A549 (cell line): Measurements from ENCODE around the gene TMEM200A. TPM values are rescaled to one million over a fixed set of nuclear protein-coding genes. Genes with fewer than 3 reads are reported as not detected.

ENCODE experiments used
- ATAC-seq, 2 experiments: fragments of 200-7000 bp in 1 of 2; fragments of >200 bp in 1 of 2; cut with Nextera tagmentation in 1 of 2; cut with Tn5 transposase in 1 of 2; 3 replicates each; pipeline versions ENCODE4 v1.8.0 to v1.9.1; 2018 to 2020; ENCODE audit warnings: mild to moderate bottlenecking in 1 of 2, moderate library complexity in 1 of 2
- CTCF ChIA-PET: fragments of 300-600 bp; sonication (Branson Sonifier 250); formaldehyde crosslinking; extraction: SDS; loops from one replicate; lab custom pipeline; 2021; ENCODE audit warnings: antibody characterized with exemption, inconsistent platforms; lab: Yijun Ruan, JAX
- POLR2A ChIA-PET: fragments of 350-600 bp; formaldehyde crosslinking; extraction: SDS; loops from one replicate; lab custom pipeline; 2021; ENCODE audit warnings: antibody characterized with exemption, inconsistent platforms; lab: Yijun Ruan, JAX
- DNase-seq, 2 experiments: peaks; one replicate each; pipeline versions ENCODE4 v3.0.0 to v3.0.0-alpha.2; 2011 to 2016; ENCODE audit warnings: low read depth in 1 of 2, low spot score in 1 of 2
- FAIRE-seq: peaks from 2 replicates; lab custom pipeline; 2011; peaks lifted over from hg19 to GRCh38; lab: Jason Lieb, UNC
- H3K27ac ChIP-seq, 2 experiments: fragments of >200 bp; sonication (Bioruptor Twin); formaldehyde crosslinking; 3 replicates each; pipeline ENCODE4 v1.5.1; 2016 to 2017
- H3K4me1 ChIP-seq: fragments of >200 bp; sonication (Bioruptor Twin); formaldehyde crosslinking; 3 replicates; pipeline ENCODE4 v1.6.1; 2016
- H3K4me2 ChIP-seq: fragments of >200 bp; sonication (Bioruptor Twin); formaldehyde crosslinking; 3 replicates; pipeline ENCODE4 v1.6.1; 2016
- H3K4me3 ChIP-seq: fragments of >200 bp; sonication (Bioruptor Twin); formaldehyde crosslinking; 3 replicates; pipeline ENCODE4 v1.5.1; 2016
- H3K9me3 ChIP-seq: fragments of >200 bp; sonication (Bioruptor Twin); formaldehyde crosslinking; 3 replicates; pipeline ENCODE4 v1.6.1; 2016
- FOSL2 ChIP-seq, 2 experiments: fragments of 450-650 bp in 1 of 2; fragments of >200 bp in 1 of 2; sonication (Bioruptor Twin) in 1 of 2; formaldehyde crosslinking; IDR thresholded peaks; 2 replicates each; pipeline versions ENCODE4 v1.5.0 to v1.6.1; 2016 to 2020; ENCODE audit warnings: mild to moderate bottlenecking in 1 of 2, moderate library complexity in 1 of 2
- HES2 ChIP-seq: fragments of >200 bp; sonication (Bioruptor Twin); formaldehyde crosslinking; IDR thresholded peaks from 2 replicates; pipeline ENCODE4 v1.6.1; 2016
- HEYL ChIP-seq: fragments of 250-450 bp; sonication (Bioruptor Pico); IDR thresholded peaks from 2 replicates; pipeline ENCODE4 v1.8.0; 2021; ENCODE audit warnings: mild to moderate bottlenecking, moderate library complexity
- HOXA7 ChIP-seq: fragments of 250-450 bp; sonication (Bioruptor Pico); IDR thresholded peaks from 2 replicates; pipeline ENCODE4 v1.5.0; 2020; ENCODE audit warnings: mild to moderate bottlenecking, moderate library complexity
- NFE2L2 ChIP-seq: fragments of 150-350 bp; conservative IDR thresholded peaks from 2 replicates; pipeline ENCODE4 v1.6.1; 2014; ENCODE audit warnings: low read length
- PBX3 ChIP-seq: IDR thresholded peaks from 2 replicates; pipeline ENCODE4 v1.6.1; 2012
- RAD21 ChIP-seq, 2 experiments: fragments of >200 bp in 1 of 2; sonication (Bioruptor Twin) in 1 of 2; formaldehyde crosslinking in 1 of 2; IDR thresholded peaks in 1 of 2; conservative IDR thresholded peaks in 1 of 2; 2 replicates in 1 of 2; 3 replicates in 1 of 2; pipeline ENCODE4 v1.6.1; 2012 to 2018; ENCODE audit warnings: inconsistent platforms in 1 of 2
- REST ChIP-seq: fragments of 200-600 bp; sonication (generic); IDR thresholded peaks from 2 replicates; pipeline ENCODE4 v1.6.1; 2016; ENCODE audit warnings: antibody characterized with exemption, mild to moderate bottlenecking, moderate library complexity
- SMC3 ChIP-seq: fragments of >200 bp; sonication (Bioruptor Twin); formaldehyde crosslinking; IDR thresholded peaks from 3 replicates; pipeline ENCODE4 v1.6.1; 2018; ENCODE audit warnings: inconsistent platforms
- USF2 ChIP-seq: fragments of 450-650 bp; IDR thresholded peaks from 2 replicates; pipeline ENCODE4 v1.6.1; 2014; ENCODE audit warnings: antibody characterized with exemption
- ZC3H11A ChIP-seq: fragments of 450-650 bp; IDR thresholded peaks from 2 replicates; pipeline ENCODE4 v1.6.1; 2014; ENCODE audit warnings: antibody characterized with exemption, mild to moderate bottlenecking
- ZFP36 ChIP-seq: fragments of 450-650 bp; IDR thresholded peaks from 2 replicates; pipeline ENCODE4 v1.6.1; 2014; ENCODE audit warnings: borderline replicate concordance; ENCODE audit not compliant: partially characterized antibody
- WGBS: methylation state at CpG from one replicate; pipeline ENCODE4 v1.1.6; 2017; ENCODE audit errors: missing lambda C conversion rate; 5-methylcytosine and 5-hydroxymethylcytosine counted together
- polyA plus RNA-seq, 4 experiments: library from polyadenylated mRNA; depleted of rRNA in 3 of 4; stranded (reverse); fragments of >200 nt; fragmentation: RNase III in 1 of 4; extraction: RNeasy Plus Mini Kit Qiagen cat#74134 plus additional on column Dnase treatment in 1 of 4; gene quantifications; 2 replicates in 3 of 4; 3 replicates in 1 of 4; pipeline ENCODE4 v1.2.3, GENCODE V29; 2011 to 2017

TMEM200A gene
- polyA plus RNA-seq, 2 of the 4 experiments (the other 2 are of a cell fraction), result 0.03 TPM; not detected in 1

GRCh38 chr6:130437961-130438360 is 72.1 kb downstream of the TMEM200A start (continued):
- TF ChIP-seq REST, result no peak

- Histone ChIP-seq H3K9me3 (no peaks in the 10 kb centered on the region), H3K4me1 (no peaks in the 10 kb centered on the region), H3K27ac (no peak overlapping the region), H3K4me3 (no peak overlapping the region), H3K4me2 (no peak overlapping the region)
- FAIRE-seq, result no peak
- ChIA-PET POLR2A (no interaction called here), CTCF (no interaction called here)
- TF ChIP-seq HES2, result no peak
- TF ChIP-seq NFE2L2, result no peak
- no peak for TF ChIP-seq FOSL2 (IDR thresholded peaks at IDR 0.05)
- TF ChIP-seq FOSL2 (CRISPR knock-in tag; IDR thresholded peaks at IDR 0.05), result no peak
- TF ChIP-seq ZFP36, result no peak
- no peak for ATAC-seq
- no peak for DNase-seq
These were observed 81.6 kb downstream of the TMEM200A start for GRCh38 chr6:130447374-130447773.

GRCh38 chr6:130452336-130452735 is 86.5 kb downstream of the TMEM200A start:
- DNase-seq (no peak), ATAC-seq (no peak), FAIRE-seq (no peak)
- Histone ChIP-seq H3K4me2 (no peak overlapping the region), H3K4me3 (no peak overlapping the region), H3K27ac (no peak overlapping the region), H3K9me3 (no peaks in the 10 kb centered on the region), H3K4me1 (no peaks in the 10 kb centered on the region)
- 8% methylated on average over 1 of the region's 1 CpG for WGBS
- ChIA-PET CTCF (no interaction called here), POLR2A (no interaction called here)
- TF ChIP-seq FOSL2 (IDR thresholded peaks at IDR 0.05) (no peak), FOSL2 (CRISPR knock-in tag; IDR thresholded peaks at IDR 0.05) (no peak), USF2 (no peak), ZC3H11A (no peak), ZFP36 (no peak), RAD21 (conservative IDR thresholded peaks at IDR 0.05 in 1 of 2, IDR thresholded peaks at IDR 0.05 in 1 of 2) (no peak)

GRCh38 chr6:130453230-130453629 is 87.4 kb downstream of the TMEM200A start:
- Histone ChIP-seq H3K4me2 (no peak overlapping the region), H3K27ac (no peak overlapping the region), H3K4me3 (no peak overlapping the region), H3K9me3 (no peaks in the 10 kb centered on the region), H3K4me1 (no peaks in the 10 kb centered on the region)
- FAIRE-seq (no peak), DNase-seq (peak; percentile 0 to 5), ATAC-seq (no peak; a peak in 1 of 6 replicates)
- POLR2A ChIA-PET, result no interaction called here
- CTCF ChIA-PET, result no interaction called here
- WGBS, result 5% methylated on average over 5 of the region's 5 CpGs
- no peak for TF ChIP-seq PBX3
- no peak for TF ChIP-seq FOSL2 (IDR thresholded peaks at IDR 0.05)
- no peak for TF ChIP-seq FOSL2 (CRISPR knock-in tag; IDR thresholded peaks at IDR 0.05)
- TF ChIP-seq HOXA7 (CRISPR knock-in tag), result no peak
- no peak for TF ChIP-seq HES2
- TF ChIP-seq SMC3, result no peak
- no peak for TF ChIP-seq HEYL (CRISPR knock-in tag)
